HG02884 (cell line): ENCODE data around the gene GRB14.
"Not testable (repeated sequence)": the region's sequence is repeated elsewhere in the genome, so short reads cannot be mapped to it uniquely, and the experiment has no call there.

Experiments used
- ATAC-seq: cut with Tn5 transposase; IDR thresholded peaks from one replicate; pipeline ENCODE4 v1.9.1; 2021; ENCODE audit warnings: mild to moderate bottlenecking, moderate library complexity; ENCODE audit not compliant: unreplicated experiment

Gene GRB14

DNA sequence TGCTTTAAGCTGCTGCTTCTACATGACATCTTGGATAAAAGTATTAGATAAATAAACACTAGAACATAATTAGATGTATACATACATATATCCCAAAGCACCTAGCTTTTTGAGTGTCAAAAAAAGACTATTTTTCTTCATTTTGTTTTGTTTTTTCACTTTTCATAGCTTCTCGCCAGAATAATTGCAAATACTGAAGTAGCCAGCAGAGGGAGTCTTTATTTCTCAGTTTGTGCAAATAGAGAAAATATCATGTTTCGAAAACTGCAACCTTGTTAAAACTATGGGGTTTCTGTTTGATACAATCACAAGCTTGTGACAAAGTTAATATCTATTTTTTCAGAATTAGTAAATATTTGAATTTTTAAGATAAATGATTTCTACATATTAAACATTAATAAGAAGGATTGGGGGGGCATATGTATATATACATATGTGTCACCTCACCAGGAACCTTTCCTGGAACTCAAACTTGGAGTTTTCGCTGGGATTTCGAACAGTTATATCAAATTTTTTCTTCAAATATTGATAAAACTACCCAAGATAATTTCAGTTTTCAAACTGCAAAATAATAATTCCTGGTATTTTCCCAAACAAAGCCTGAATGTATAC lies 61.0 kb downstream of the GRB14 start:
- peak; percentile 56 for ATAC-seq

GRCh38 chr2:164558450-164558849 lies 62.8 kb downstream of the GRB14 start:
- ATAC-seq, result no peak

GRCh38 chr2:164554487-164554886 lies 66.8 kb downstream of the GRB14 start:
- ATAC-seq, result no peak

DNA sequence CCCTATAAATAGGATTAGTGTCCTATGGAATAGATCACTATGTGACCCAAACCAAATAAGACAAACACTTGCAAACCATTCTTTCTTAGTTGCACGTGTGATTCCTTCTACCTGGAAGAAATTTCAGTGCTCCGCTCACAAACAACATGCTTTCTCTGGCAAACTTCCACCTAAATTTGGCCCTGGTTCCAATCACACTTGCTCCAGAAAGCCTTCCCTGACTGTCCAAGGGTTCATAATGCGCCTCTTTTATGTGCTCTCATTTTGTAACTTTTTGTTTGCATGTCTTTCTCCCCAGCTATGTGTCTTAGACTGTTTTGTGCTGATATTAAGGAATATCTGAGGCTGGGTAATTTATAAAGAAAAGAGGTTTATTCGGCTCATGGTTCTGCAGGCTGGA lies 69.8 kb downstream of the GRB14 start:
- ATAC-seq, result no peak

DNA sequence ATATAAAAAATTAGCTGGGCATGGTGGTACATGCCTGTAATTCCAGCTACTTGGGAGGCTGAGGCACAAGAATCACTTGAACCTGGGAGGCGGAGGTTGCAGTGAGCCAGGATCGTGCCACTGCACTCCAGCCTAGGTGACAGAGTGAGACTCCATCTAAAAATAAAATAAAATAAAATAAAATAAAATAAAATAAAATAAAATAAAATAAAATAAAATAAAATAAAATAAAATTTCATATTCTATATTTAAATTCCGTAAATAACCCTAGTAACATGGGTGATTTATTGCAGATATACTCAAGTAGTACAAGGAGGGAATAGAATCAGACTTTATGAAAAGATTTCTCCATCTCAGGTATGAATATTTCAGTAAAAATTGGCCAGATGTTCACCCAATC lies 71.6 kb downstream of the GRB14 start:
- not testable (repeated sequence) for ATAC-seq

DNA sequence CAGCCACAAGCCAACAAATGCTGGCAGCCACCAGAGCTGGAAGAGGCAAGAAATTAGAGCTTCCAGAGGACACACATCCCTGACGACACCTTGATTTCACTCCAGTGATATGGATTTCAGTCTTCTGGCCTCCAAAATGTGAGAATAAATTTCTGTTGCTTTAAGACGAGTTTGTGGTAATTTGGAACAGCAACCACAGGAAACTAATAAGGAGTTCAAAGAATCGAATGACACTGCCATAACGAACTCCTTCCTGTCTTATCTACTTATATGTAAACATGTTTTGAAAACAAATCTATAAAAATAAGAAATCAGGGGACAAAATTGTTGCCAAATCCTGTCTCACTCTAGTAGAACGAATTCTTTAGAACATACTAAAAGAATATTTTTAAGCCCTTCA lies 75.8 kb downstream of the GRB14 start:
- no peak for ATAC-seq

DNA sequence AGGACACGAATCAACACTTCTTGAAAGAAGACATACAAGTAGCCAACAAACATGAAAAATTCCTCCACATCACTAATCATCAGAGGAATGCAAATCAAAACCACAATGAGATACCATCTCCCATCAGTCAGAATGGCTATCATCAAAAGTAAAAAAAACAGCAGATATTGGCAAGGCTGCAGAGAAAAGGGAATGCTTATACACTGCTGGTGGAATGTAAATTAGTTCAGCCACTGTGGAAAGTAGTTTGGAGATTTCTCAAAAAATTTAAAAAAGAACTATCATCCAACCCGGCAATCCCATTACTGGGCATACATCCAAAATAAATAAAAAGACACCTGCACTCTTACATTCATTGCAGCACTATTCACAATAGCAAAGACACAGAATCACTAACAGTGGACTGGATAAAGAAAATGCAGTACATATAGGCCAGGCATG lies 78.7 kb downstream of the GRB14 start:
- ATAC-seq, result no peak

DNA sequence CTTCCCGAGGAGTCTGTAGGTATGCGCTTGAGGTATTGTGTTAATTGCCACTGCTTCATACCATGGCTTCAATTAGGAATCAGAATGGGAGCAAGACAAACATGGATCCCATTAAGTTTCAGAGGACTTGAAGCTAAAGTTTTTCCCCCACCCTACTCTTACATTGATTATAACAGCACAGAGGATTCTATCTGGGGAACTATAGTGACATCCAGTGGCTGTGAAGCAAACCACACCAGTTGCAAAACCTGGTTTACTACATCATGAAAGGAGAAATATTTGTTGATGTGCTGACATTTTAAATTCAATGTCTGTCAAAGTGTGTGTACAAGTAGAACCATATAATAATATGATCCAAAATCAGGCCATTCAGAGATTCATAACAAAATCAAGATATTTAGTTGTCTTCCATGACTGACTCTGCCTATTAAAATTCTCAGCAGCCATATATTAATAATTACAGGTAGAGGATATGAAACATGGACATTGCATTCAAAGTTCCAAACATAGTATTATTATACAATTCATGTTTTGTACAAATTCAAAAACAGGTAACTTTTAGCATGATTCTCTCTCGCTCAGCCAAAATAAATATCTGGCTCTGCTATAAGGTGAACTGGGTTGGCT lies 82.9 kb downstream of the GRB14 start:
- peak; percentile 73 for ATAC-seq

DNA sequence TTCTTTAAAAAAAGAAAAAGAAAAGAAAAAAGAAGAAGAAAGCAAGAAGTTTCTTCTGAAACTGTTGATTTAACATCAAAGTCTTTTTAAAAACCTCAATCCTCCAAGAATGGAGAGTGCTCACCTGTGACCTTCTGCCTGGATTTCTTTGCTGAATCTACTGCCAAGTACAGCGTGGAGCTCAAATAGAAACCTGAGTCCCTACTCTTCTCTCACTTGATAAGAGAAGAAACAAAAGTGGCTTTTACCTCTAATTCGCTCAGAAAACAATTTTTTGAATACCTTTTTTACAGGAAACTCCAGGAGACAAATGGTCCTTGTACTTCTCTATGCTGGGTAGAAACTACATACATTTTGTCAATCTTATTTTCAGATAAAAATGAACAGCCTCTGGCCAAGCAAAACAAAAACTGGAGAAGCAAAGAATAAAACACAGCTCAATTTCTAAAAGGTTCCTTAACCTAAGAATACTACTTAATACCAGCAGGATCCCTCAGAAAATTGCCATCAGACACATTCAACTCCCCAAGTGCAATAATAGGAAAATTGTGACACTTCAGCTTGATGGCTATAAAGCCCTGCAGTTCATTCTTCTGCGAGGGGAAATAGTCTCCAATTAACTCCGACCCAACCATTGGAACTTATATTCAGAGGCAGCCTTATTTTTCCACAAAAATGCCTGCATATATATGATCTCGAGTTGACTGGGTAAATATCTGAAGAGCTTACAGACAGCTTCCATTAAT lies 85.8 kb downstream of the GRB14 start:
- ATAC-seq, result no peak

- ATAC-seq, result no peak
Observed at GRCh38 chr2:164530464-164530863, 90.8 kb downstream of the GRB14 start.

- no peak for ATAC-seq
Observed at GRCh38 chr2:164523726-164524125, 97.6 kb downstream of the GRB14 start.

DNA sequence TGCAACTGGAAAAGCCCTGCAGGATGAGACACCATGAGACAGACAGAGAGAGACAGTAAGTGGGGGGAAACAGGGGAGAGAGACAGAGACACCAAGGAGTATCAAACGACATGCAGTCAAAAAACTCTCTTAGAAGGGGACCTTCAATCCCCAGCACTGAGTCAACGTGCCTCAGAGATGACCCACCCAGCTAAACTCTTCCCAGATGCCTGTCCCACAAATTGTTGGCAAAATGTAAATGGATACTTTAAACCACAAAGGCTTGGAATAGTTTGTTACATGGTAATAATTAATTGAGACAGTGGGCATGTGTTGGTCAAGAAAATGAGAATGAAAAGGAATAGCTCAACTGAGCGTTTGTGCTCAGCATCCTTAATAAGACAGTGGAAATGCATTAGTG lies 98.3 kb downstream of the GRB14 start:
- no peak for ATAC-seq

GRCh38 chr2:164522561-164522981 lies 98.7 kb downstream of the GRB14 start:
- ATAC-seq, result no peak

DNA sequence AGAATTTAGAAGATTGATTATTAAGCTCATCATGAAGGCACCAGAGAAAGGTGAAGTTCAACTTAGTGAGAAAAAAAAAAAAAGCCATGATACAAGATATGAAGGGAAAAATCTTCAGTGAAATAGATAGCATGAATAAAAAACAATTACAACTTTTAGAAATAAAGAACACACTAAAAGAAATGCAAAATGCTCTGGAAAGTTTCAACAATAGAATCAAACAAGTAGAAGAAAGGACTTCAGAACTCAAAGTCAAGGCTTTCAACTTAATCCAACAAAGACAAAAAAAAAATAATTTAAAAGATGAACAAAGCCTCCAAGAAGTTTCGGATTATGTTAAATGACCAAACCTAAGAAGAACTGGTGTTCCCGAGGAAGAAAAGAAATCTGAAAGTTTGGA lies 105.5 kb downstream of the GRB14 start:
- ATAC-seq, result no peak

DNA sequence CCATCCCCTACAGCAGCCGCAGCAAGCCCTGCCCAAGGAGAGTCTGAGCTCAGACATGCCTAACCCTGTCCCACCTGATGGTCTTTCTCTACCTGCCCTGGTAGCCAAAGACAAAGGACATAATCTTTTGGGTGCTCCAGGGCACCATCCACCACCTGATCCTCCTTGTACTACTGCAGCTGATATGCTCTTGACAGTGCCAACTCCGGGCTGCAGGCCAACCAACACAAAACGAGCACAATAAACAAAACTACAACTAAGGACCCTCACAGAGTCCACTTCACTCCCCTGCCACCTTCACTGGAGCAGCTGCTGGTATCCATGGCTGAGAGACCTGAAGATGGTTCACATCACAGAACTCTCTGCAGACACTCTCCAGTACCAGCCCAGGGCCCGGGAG lies 106.3 kb downstream of the GRB14 start:
- no peak for ATAC-seq

GRCh38 chr2:164514491-164514890 lies 106.8 kb downstream of the GRB14 start:
- no peak for ATAC-seq

GRCh38 chr2:164512871-164513270 lies 108.4 kb downstream of the GRB14 start:
- ATAC-seq, result no peak

- no peak for ATAC-seq
Observed at GRCh38 chr2:164511738-164512137, 109.5 kb downstream of the GRB14 start.

DNA sequence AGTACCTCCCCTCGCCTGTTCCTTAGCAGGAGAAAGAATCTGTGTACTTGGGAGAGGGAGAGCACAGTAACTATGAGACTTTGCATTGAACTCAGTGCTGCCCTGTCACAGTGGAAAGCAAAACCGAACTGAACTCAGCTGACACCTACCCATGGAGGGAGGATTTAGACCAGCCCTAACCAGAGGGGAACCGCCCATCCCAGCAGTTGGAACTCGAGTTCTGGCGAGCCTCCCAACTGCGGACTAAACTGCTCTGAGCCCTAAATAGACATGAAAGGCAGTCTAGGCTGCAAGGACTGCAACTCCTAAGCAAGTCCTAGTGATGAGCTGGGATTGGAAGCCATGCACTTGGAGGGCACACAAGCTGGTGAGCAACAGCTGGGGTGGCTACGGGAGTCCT lies 110.4 kb downstream of the GRB14 start:
- no peak for ATAC-seq

DNA sequence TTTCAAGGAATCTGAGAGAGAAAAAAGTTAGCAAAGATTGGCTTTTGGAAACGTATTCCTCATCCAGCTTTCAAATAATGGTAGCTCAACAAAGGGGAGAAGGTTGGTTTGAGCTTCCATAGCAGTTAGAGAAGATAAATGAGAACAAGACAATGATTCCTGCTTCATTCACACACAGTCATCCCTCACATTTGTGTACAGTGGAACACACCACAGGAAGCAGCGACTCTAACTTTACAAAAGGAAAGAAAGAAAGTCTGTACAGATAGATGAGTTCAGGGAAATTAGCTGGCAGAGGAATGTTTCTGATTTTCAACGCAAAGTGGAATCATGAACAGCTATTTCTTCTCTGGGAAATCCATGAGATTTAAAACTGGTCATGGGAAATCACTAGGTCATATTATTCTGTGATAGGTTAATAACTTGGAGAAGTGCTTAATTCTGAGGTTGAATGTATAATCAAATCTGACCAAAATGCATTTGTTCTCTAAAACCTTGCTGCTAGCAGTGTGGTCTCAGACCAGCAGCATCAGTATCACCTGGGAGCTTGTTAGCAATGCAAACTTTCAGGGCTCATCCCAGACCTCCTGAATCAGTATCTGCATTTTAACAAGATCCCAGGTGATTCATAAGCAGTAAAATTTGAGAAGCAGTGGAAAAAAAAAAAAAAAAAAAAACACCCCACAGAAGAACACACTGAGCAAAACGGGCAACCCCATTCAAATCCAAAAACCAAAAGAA lies 112.0 kb downstream of the GRB14 start:
- no peak for ATAC-seq

GRCh38 chr2:164504253-164504652 lies 117.0 kb downstream of the GRB14 start:
- ATAC-seq, result no peak

- no peak for ATAC-seq
Observed at GRCh38 chr2:164498836-164499235, 122.4 kb downstream of the GRB14 start.
